HEK293T (cell line): ENCODE data around the gene CBY1.
"Not testable (repeated sequence)": the region's sequence is repeated elsewhere in the genome, so short reads cannot be mapped to it uniquely, and the experiment has no call there.

Experiments used
- CTCF ChIA-PET: fragments of 350-600 bp; formaldehyde crosslinking; extraction: SDS; loops from one replicate; lab custom pipeline; 2021; ENCODE audit warnings: antibody characterized with exemption, inconsistent platforms; lab: Yijun Ruan, JAX
- POLR2A ChIA-PET: fragments of 350-600 bp; formaldehyde crosslinking; extraction: SDS; loops from one replicate; lab custom pipeline; 2020; ENCODE audit warnings: antibody characterized with exemption, inconsistent platforms; lab: Yijun Ruan, JAX
- DNase-seq: peaks from one replicate; pipeline ENCODE4 v3.0.0; 2012; ENCODE audit warnings: mixed read lengths; ENCODE audit errors: extremely low spot score
- ARNT ChIP-seq: fragments of 450-650 bp; IDR thresholded peaks from 2 replicates; pipeline ENCODE4 v1.6.1; 2017; ENCODE audit warnings: mild to moderate bottlenecking
- BHLHE40 ChIP-seq: fragments of 450-650 bp; IDR thresholded peaks from 2 replicates; pipeline ENCODE4 v1.6.1; 2016; ENCODE audit warnings: mild to moderate bottlenecking, moderate library complexity, borderline replicate concordance
- CTBP1 ChIP-seq: fragments of 450-650 bp; IDR thresholded peaks from 2 replicates; pipeline ENCODE4 v1.6.1; 2016; ENCODE audit warnings: borderline replicate concordance
- ELF4 ChIP-seq: fragments of 450-650 bp; IDR thresholded peaks from 2 replicates; pipeline ENCODE4 v1.6.1; 2017; ENCODE audit warnings: antibody characterized with exemption
- FOXA1 ChIP-seq: fragments of 450-650 bp; IDR thresholded peaks from 2 replicates; pipeline ENCODE4 v1.6.1; 2016; ENCODE audit warnings: mild to moderate bottlenecking
- FOXK2 ChIP-seq: fragments of 450-650 bp; IDR thresholded peaks from 2 replicates; pipeline ENCODE4 v1.6.1; 2016; ENCODE audit warnings: mild to moderate bottlenecking
- FOXM1 ChIP-seq: fragments of 450-650 bp; IDR thresholded peaks from 2 replicates; pipeline ENCODE4 v1.6.1; 2017; ENCODE audit warnings: mild to moderate bottlenecking, borderline replicate concordance
- HDGF ChIP-seq: fragments of 450-650 bp; IDR thresholded peaks from 2 replicates; pipeline ENCODE4 v1.6.1; 2017; ENCODE audit warnings: antibody characterized with exemption, borderline replicate concordance
- L3MBTL2 ChIP-seq: fragments of 450-650 bp; conservative IDR thresholded peaks from 2 replicates; pipeline ENCODE4 v1.6.1; 2016; ENCODE audit warnings: mild to moderate bottlenecking
- LEF1 ChIP-seq: fragments of 450-650 bp; IDR thresholded peaks from 2 replicates; pipeline ENCODE4 v1.6.1; 2017; ENCODE audit warnings: mild to moderate bottlenecking, borderline replicate concordance
- NFRKB ChIP-seq: fragments of 450-650 bp; IDR thresholded peaks from 2 replicates; pipeline ENCODE4 v1.6.1; 2016; ENCODE audit warnings: mild to moderate bottlenecking, moderate library complexity
- PKNOX1 ChIP-seq: fragments of 450-650 bp; IDR thresholded peaks from 2 replicates; pipeline ENCODE4 v1.6.1; 2016
- SP1 ChIP-seq: fragments of 450-650 bp; IDR thresholded peaks from 2 replicates; pipeline ENCODE4 v1.6.1; 2017
- SUZ12 ChIP-seq: fragments of 450-650 bp; IDR thresholded peaks from 2 replicates; pipeline ENCODE4 v1.6.1; 2016; ENCODE audit warnings: mild to moderate bottlenecking
- TARDBP ChIP-seq: fragments of 450-650 bp; IDR thresholded peaks from 2 replicates; pipeline ENCODE4 v1.6.1; 2016
- ZNF384 ChIP-seq: fragments of 450-650 bp; IDR thresholded peaks from 2 replicates; pipeline ENCODE4 v1.6.1; 2016

CBY1 gene

GRCh38 chr22:38628444-38628843 lies 28.0 kb upstream of the CBY1 start:
- no peak for TF ChIP-seq PKNOX1
- no peak for TF ChIP-seq NFRKB
- TF ChIP-seq FOXM1 = no peak
- TF ChIP-seq CTBP1 = no peak
- no peak for TF ChIP-seq BHLHE40
- no peak for TF ChIP-seq TARDBP
- TF ChIP-seq L3MBTL2 = no peak
- TF ChIP-seq FOXK2 = no peak
- POLR2A ChIA-PET = no interaction called here
- no peak for DNase-seq
- CTCF ChIA-PET = no interaction called here

- TF ChIP-seq TARDBP (no peak), FOXK2 (no peak), HDGF (no peak), ELF4 (no peak), ZNF384 (no peak), PKNOX1 (no peak), SUZ12 (no peak), ARNT (no peak), CTBP1 (no peak), LEF1 (no peak)
- DNase-seq = no peak
- ChIA-PET POLR2A (no interaction called here), CTCF (no interaction called here)
These were observed 27.3 kb upstream of the CBY1 start for GRCh38 chr22:38629108-38629507.

DNA sequence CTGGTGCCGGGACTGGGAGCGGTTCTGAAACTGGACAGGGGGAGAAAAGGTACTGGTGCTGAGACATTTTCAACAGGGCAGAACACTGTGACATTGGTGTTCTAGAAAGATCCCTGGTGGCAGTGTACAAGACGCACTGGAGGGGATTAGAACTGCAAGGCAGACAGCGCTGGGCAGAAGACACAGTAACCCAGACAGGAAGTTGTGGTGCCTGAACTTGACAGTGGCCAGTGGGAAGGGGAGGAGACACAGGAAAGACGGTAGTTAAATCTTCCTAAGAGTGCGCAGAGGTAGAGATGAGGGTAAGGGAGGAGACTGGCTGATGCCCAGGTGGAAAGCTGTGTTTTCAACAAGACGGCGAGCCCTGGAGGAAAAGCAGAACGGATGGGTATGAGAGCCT lies 24.7 kb upstream of the CBY1 start:
- no peak for DNase-seq
- POLR2A ChIA-PET = no interaction called here
- CTCF ChIA-PET = no interaction called here
- TF ChIP-seq TARDBP = no peak
- TF ChIP-seq NFRKB = no peak
- TF ChIP-seq PKNOX1 = no peak
- no peak for TF ChIP-seq FOXM1

- ChIA-PET POLR2A (no interaction called here), CTCF (no interaction called here)
- TF ChIP-seq LEF1 (no peak), FOXM1 (no peak), ZNF384 (no peak), TARDBP (no peak), HDGF (no peak), BHLHE40 (no peak), ARNT (no peak), NFRKB (no peak)
- no peak for DNase-seq
These were observed 23.9 kb upstream of the CBY1 start for GRCh38 chr22:38632528-38632927.

DNA sequence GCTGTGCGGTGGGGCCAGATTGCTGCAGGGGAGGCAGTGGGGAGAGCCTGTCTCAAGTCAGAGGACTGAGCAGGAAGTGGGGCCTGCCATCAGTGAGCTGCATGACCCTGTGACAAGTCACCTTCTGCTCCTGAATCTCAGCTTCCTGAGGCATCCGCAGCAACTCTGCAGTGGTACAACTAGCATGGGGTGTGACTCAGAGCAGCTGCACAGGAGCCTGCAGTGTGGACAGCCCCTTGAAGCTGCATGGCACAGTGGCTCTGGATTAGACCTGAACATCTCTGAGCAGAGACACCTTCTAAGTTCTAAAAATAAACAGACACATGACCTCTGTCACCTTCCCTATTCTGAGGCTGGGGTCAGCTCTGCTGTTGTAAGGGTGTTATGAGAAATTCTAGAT lies 18.2 kb upstream of the CBY1 start:
- TF ChIP-seq ZNF384 (no peak), FOXA1 (no peak), FOXM1 (no peak)
- POLR2A ChIA-PET = interaction anchor here (1.0 kb wide), 1 partner anchor 43 kb away, joined by 4 read pairs; the partner anchor contains the start of gene TOMM22
- peak; percentile 4 for DNase-seq
- CTCF ChIA-PET = interaction anchor here (0.6 kb wide), 1 partner anchor 12 kb away, joined by 3 read pairs; no protein-coding TSS in a partner anchor

DNA sequence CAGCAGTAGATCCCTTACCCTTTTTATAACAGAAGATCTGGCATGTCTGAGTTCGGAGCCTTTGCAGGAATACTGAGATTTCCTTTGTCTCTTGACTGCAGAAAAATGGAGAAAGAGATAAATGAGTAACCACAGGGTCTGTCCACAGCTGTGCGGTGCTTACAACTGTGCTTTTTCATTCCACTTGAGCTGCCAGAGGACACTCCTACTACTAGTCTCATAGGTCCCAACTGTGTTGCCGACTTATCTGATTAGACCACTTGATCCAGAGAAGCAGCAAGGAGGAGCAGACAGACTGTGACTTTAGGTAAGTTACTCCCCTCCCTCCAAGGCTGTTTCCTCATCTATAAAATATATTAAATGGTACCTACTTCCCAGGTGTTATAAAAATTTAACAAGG lies 17.7 kb upstream of the CBY1 start:
- TF ChIP-seq FOXK2 (no peak), FOXM1 (no peak), LEF1 (no peak), FOXA1 (no peak), BHLHE40 (no peak), NFRKB (no peak), TARDBP (no peak), SP1 (no peak), HDGF (no peak), ELF4 (no peak), L3MBTL2 (no peak), SUZ12 (no peak)
- peak; percentile 5 for DNase-seq
- ChIA-PET CTCF (interaction anchor here (0.6 kb wide), 1 partner anchor 12 kb away, joined by 3 read pairs; no protein-coding TSS in a partner anchor), POLR2A (interaction anchor here (1.0 kb wide), 1 partner anchor 43 kb away, joined by 4 read pairs; the partner anchor contains the start of gene TOMM22)

DNA sequence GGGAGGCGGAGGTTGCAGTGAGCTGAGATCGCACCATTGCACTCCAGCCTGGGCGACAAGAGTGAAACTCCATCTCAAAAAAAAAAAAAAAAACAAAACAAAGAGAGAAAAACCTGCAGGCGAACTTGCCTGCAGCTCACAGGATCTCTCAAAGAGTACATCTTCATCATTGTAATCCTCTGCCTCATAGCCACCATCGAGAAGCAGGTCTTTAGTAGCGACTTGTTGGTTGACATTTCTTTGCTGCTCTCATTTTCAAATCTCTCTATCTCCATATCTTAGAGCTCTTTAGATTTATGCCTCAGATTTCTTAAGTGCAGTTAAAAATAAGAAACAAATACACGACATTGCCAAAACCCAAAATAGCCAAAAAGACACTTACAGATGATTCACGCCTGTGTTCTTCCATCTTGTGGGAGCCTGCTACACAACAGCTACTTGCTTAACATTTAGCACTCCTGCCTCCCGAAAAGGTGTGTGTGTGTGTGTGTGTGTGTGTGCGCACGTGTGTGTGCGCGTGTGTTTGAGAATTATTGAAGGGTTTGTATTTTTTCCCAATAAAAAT lies 14.9 kb upstream of the CBY1 start:
- ChIA-PET CTCF (interaction anchor here (0.6 kb wide), 1 partner anchor 358 kb away, joined by 5 read pairs; no protein-coding TSS in a partner anchor), POLR2A (no interaction called here)
- no peak for DNase-seq
- TF ChIP-seq SP1 (no peak), BHLHE40 (no peak), ZNF384 (no peak), FOXM1 (no peak), L3MBTL2 (no peak), FOXK2 (no peak), HDGF (no peak), NFRKB (no peak), FOXA1 (no peak), TARDBP (no peak), PKNOX1 (no peak), ARNT (no peak), CTBP1 (no peak), ELF4 (no peak), SUZ12 (no peak), LEF1 (no peak)

DNA sequence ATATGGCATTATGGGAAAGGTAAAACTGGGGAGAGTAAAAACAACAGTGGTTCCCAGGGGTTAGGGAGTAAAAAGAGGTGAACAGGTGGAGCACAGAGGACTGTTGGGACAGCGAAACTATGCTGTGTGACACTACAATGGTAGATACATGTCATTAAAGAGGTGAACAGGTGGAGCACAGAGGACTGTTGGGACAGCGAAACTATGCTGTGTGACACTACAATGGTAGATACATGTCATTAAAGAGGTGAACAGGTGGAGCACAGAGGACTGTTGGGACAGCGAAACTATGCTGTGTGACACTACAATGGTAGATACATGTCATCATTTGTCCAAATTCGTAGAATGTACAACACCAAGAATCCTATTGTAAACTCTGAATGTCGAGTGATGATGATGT lies 12.2 kb upstream of the CBY1 start:
- DNase-seq, CTCF ChIA-PET, POLR2A ChIA-PET: not testable (repeated sequence)
